ENCODE results near the gene UAP1.

Gene UAP1

DNA sequence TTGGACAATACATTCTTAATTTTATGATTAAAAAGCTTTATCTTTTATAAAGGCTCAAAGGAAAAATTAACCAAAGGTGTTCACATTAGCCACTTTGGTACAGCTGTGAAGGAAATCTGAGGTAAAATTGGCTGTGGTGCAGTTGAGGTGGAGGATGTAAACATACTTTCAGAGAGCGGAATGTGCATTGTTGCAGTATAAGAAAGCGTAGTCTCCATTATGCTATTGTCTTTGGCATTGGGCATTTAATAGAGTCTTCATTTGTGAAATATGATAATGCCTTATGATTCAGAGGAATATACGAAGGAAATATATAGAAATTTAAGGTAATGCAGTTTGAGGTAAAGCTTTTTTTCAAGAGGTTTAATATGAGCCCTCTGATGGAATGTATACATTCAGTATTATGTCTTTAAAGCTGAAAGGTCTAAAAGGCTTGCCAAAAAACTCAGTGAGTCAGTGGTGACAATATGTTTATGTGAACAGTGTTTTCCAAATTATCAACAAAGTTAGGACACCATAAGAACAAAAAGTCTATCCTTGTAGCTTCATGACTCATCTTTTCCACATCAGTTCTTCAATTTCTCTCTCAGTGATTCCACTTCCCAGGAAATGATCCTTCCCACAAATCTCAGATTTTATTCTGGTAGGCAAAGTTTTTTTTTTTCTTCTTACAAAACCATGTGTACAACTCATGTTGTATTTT is 43.9 kb downstream of the UAP1 start:
- no peaks in the 10 kb centered on the region for H3K9me3 ChIP-seq (replicated peaks; ENCODE audit: insufficient read depth, low read length)
- no peaks in the 10 kb centered on the region for H3K9me2 ChIP-seq (replicated peaks; ENCODE audit: insufficient read depth, low read length)
- no peaks in the 10 kb centered on the region for H3K4me1 ChIP-seq (ENCODE audit: low read length)
- H3K79me2 ChIP-seq (ENCODE audit: low read length) = no peaks in the 10 kb centered on the region
- no peak overlapping the region for H2AFZ ChIP-seq (ENCODE audit: low read length)
- no peaks in the 10 kb centered on the region for H4K20me1 ChIP-seq (ENCODE audit: insufficient read depth, low read length)
- H3K4me3 ChIP-seq (ENCODE audit: low read length) = no peak overlapping the region
- H3K4me2 ChIP-seq (ENCODE audit: low read depth, low read length) = no peak overlapping the region
- H3K9ac ChIP-seq (ENCODE audit: low read length) = no peak overlapping the region
- no peak overlapping the region for H3K27ac ChIP-seq (ENCODE audit: low read length)
- DNase-seq = no peak
- no peaks in the 10 kb centered on the region for H3F3A ChIP-seq (ENCODE audit: insufficient read depth, low read length)
- H3K27me3 ChIP-seq (replicated peaks; ENCODE audit: insufficient read depth, low read length) = no peaks in the 10 kb centered on the region
- peaks cover 5% of the 10 kb centered on the region; the same call in 1 of the 2 replicates for H3K36me3 ChIP-seq (replicated peaks; ENCODE audit: insufficient read depth, low read length)
- TF ChIP-seq, protein P1, sequence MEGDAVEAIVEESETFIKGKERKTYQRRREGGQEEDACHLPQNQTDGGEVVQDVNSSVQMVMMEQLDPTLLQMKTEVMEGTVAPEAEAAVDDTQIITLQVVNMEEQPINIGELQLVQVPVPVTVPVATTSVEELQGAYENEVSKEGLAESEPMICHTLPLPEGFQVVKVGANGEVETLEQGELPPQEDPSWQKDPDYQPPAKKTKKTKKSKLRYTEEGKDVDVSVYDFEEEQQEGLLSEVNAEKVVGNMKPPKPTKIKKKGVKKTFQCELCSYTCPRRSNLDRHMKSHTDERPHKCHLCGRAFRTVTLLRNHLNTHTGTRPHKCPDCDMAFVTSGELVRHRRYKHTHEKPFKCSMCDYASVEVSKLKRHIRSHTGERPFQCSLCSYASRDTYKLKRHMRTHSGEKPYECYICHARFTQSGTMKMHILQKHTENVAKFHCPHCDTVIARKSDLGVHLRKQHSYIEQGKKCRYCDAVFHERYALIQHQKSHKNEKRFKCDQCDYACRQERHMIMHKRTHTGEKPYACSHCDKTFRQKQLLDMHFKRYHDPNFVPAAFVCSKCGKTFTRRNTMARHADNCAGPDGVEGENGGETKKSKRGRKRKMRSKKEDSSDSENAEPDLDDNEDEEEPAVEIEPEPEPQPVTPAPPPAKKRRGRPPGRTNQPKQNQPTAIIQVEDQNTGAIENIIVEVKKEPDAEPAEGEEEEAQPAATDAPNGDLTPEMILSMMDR (IDR thresholded peaks at IDR 0.05; ENCODE audit: low read length) = no peak
- no peak for TF ChIP-seq EZH2 (optimal IDR thresholded peaks at IDR 0.05; ENCODE audit: low read depth, low read length)
- TF ChIP-seq EZH2phosphoT487 (IDR thresholded peaks at IDR 0.05; ENCODE audit: low read length) = no peak

DNA sequence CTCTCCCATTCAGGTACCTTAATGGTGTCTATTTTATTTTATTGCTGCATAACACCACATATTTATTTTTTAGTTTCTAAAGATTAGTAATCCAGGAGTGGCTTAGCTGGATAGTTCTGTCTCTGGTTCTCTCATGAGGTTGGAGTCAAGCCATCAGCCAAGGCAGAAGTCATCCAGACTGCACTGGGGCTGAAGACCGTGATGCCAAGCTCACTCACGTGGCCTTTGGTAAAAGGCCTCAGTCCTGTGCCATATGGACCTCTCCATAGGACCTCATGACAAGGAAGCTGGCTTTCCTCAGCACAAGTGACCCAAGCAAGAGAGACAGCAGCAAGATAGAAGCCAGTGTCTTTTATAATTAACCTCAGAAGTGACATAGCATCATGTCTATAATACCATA is 47.8 kb downstream of the UAP1 start:
- H4K20me1 ChIP-seq (ENCODE audit: insufficient read depth, low read length) = no peaks in the 10 kb centered on the region
- no peak for DNase-seq
- no peaks in the 10 kb centered on the region for H3K27me3 ChIP-seq (replicated peaks; ENCODE audit: insufficient read depth, low read length)
- no peaks in the 10 kb centered on the region for H3K36me3 ChIP-seq (replicated peaks; ENCODE audit: insufficient read depth, low read length)
- no peak overlapping the region for H3K4me3 ChIP-seq (ENCODE audit: low read length)
- TF ChIP-seq EZH2phosphoT487 (IDR thresholded peaks at IDR 0.05; ENCODE audit: low read length) (no peak), EZH2 (optimal IDR thresholded peaks at IDR 0.05; ENCODE audit: low read depth, low read length) (no peak)
- TF ChIP-seq, protein P1 (IDR thresholded peaks at IDR 0.05; ENCODE audit: low read length) = no peak
- no peaks in the 10 kb centered on the region for H3K9me3 ChIP-seq (replicated peaks; ENCODE audit: insufficient read depth, low read length)
- H3K4me1 ChIP-seq (ENCODE audit: low read length) = peaks cover 16% of the 10 kb centered on the region
- H3K9ac ChIP-seq (ENCODE audit: low read length) = no peak overlapping the region
- no peak overlapping the region for H2AFZ ChIP-seq (ENCODE audit: low read length)
- no peak overlapping the region for H3K4me2 ChIP-seq (ENCODE audit: low read depth, low read length)
- no peaks in the 10 kb centered on the region for H3K9me2 ChIP-seq (replicated peaks; ENCODE audit: insufficient read depth, low read length)
- H3K79me2 ChIP-seq (ENCODE audit: low read length) = no peaks in the 10 kb centered on the region
- no peaks in the 10 kb centered on the region for H3F3A ChIP-seq (ENCODE audit: insufficient read depth, low read length)
- no peak overlapping the region for H3K27ac ChIP-seq (ENCODE audit: low read length)

DNA sequence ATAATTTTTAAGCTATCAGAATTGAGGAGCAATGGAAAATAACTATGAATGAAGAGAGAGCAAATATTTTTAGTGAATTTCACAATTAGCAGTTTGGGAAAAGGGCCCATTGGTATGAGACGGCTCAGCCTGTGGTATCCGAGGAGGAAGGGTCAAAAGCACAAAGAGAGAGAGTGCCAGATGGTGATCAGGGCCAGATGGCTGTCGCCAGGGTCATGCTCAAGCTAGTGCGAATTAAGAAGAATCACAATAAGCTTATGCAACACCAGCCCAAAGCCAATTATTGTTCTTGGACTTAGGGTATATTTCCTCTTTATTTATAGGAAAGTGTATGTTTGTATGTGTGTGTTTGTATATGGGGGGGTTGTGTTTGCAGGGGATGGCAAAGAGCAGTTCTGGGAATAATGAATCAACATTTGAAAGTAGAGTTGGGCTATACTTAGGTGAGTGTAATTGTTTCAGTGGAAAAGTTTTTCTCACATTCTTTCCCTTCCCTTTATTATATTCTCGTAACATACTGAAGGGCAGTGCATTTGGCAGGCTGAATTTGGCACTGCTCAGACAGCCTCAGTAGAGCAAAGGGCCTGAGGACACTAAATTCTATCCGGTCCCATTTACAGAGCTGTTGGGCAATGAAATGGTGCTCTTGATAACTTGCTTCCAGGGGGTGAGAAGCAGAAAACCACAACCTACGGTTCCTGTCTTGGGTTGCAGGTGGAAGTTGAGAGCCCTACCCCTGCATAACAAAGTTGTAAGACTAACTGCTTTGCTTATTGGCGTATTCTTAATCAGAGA is 51.3 kb downstream of the UAP1 start:
- no peaks in the 10 kb centered on the region for H3K79me2 ChIP-seq (ENCODE audit: low read length)
- no peaks in the 10 kb centered on the region for H3K9me3 ChIP-seq (replicated peaks; ENCODE audit: insufficient read depth, low read length)
- H3K9me2 ChIP-seq (replicated peaks; ENCODE audit: insufficient read depth, low read length) = no peaks in the 10 kb centered on the region
- H3K27ac ChIP-seq (ENCODE audit: low read length) = no peak overlapping the region
- DNase-seq = peak; percentile 32
- H3K27me3 ChIP-seq (replicated peaks; ENCODE audit: insufficient read depth, low read length) = no peaks in the 10 kb centered on the region
- H3K4me1 ChIP-seq (ENCODE audit: low read length) = peaks cover 16% of the 10 kb centered on the region
- no peaks in the 10 kb centered on the region; the same call in 1 of the 2 replicates for H3K36me3 ChIP-seq (replicated peaks; ENCODE audit: insufficient read depth, low read length)
- TF ChIP-seq, protein P1 (IDR thresholded peaks at IDR 0.05; ENCODE audit: low read length) = no peak
- TF ChIP-seq EZH2 (optimal IDR thresholded peaks at IDR 0.05; ENCODE audit: low read depth, low read length) (no peak), EZH2phosphoT487 (IDR thresholded peaks at IDR 0.05; ENCODE audit: low read length) (no peak)
- H3K4me3 ChIP-seq (ENCODE audit: low read length) = no peak overlapping the region
- peak overlapping the region; percentile 2; the same call in 1 of the 2 replicates for H3K9ac ChIP-seq (ENCODE audit: low read length)
- no peak overlapping the region for H2AFZ ChIP-seq (ENCODE audit: low read length)
- H3F3A ChIP-seq (ENCODE audit: insufficient read depth, low read length) = no peaks in the 10 kb centered on the region
- peak overlapping the region; percentile 50; the same call in 1 of the 2 replicates for H3K4me2 ChIP-seq (ENCODE audit: low read depth, low read length)
- no peaks in the 10 kb centered on the region for H4K20me1 ChIP-seq (ENCODE audit: insufficient read depth, low read length)
